Measurements from ENCODE around the gene TBC1D4.
"Not testable (repeated sequence)": the region's sequence is repeated elsewhere in the genome, so short reads cannot be mapped to it uniquely, and the experiment has no call there.

DNA sequence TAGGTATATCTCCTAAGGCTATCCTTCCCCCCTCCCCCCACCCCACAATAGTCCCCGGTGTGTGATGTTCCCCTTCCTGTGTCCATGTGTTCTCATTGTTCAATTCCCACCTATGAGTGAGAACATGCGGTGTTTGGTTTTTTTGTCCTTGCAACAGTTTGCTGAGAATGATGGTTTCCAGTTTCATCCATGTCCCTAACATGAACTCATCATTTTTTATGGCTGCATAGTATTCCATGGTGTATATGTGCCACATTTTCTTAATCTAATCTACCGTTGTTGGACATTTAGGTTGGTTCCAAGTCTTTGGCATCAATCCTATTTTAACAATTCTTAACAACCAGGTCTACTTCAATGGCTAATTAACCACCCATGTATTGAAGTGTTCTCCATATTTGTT, 130.4 kb downstream of the TBC1D4 start:
- TF ChIP-seq, protein P1, sequence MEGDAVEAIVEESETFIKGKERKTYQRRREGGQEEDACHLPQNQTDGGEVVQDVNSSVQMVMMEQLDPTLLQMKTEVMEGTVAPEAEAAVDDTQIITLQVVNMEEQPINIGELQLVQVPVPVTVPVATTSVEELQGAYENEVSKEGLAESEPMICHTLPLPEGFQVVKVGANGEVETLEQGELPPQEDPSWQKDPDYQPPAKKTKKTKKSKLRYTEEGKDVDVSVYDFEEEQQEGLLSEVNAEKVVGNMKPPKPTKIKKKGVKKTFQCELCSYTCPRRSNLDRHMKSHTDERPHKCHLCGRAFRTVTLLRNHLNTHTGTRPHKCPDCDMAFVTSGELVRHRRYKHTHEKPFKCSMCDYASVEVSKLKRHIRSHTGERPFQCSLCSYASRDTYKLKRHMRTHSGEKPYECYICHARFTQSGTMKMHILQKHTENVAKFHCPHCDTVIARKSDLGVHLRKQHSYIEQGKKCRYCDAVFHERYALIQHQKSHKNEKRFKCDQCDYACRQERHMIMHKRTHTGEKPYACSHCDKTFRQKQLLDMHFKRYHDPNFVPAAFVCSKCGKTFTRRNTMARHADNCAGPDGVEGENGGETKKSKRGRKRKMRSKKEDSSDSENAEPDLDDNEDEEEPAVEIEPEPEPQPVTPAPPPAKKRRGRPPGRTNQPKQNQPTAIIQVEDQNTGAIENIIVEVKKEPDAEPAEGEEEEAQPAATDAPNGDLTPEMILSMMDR (IDR thresholded peaks at IDR 0.05) = not testable (repeated sequence)
- TF ChIP-seq POLR2A (IDR thresholded peaks at IDR 0.05) = not testable (repeated sequence)
